Measurements from ENCODE around the gene FBXL19. TPM values are rescaled to one million over a fixed set of nuclear protein-coding genes. Genes with fewer than 3 reads are reported as not detected.
A peak's percentile ranks its signal among the peaks of the same experiment; 100 is the strongest.

The FBXL19 gene
- total and polyA plus RNA-seq, 2 of the 13 experiments (the other 11 are each of a cell fraction or from before 2014, with no cell fraction given) = 6.0 to 13.7 TPM

- no TSS peak for BruUV-seq (replicated peaks)
- ATAC-seq (no peak), FAIRE-seq (no peak), DNase-seq (ENCODE audit: low spot score) (no peak)
- in situ Hi-C loops (cut with HindIII; ENCODE audit: extremely low pct_ligation_motif_present, low pct_unique_long_range_greater_than_20kb) = no loop called here
- POLR2A ChIA-PET = no interaction called here
- H3K4me2 ChIP-seq (ENCODE audit: low read depth, low read length) = no peak overlapping the region
- no peak overlapping the region for H3K4me3 ChIP-seq (replicated peaks in 1 of 3; ENCODE audit: insufficient read depth in 1 of 3, low read depth in 2 of 3, low read length in 3 of 3)
- no peaks in the 10 kb centered on the region for H3K36me3 ChIP-seq (replicated peaks in 1 of 2; ENCODE audit: control insufficient read depth in 1 of 2, insufficient read depth in 2 of 2, low read length in 2 of 2)
- H3K9ac ChIP-seq (ENCODE audit: insufficient read depth, low read depth, low read length) = no peak overlapping the region
- intact Hi-C loops (cut with micrococcal nuclease; ENCODE audit: unreplicated experiment) = no loop called here
- peaks cover 23% of the 10 kb centered on the region for H3K4me1 ChIP-seq (ENCODE audit: insufficient read depth, low read length)
- no peaks in the 10 kb centered on the region for H3K9me3 ChIP-seq (ENCODE audit: low read length)
- no peak overlapping the region for H3K27ac ChIP-seq (ENCODE audit: extremely low read length, insufficient read depth, low read length)
- no peaks in the 10 kb centered on the region for H4K20me1 ChIP-seq (ENCODE audit: insufficient read depth, low read length)
- peaks cover 2 to 19% of the 10 kb centered on the region in 2 experiments; a peak in 4 of 5 replicates for H3K27me3 ChIP-seq (ENCODE audit: control insufficient read depth in 1 of 2, insufficient read depth in 2 of 2, low read length in 2 of 2)
- CTCF ChIA-PET (ENCODE audit: low intra/inter-chr PET ratio, low total read pairs) = no interaction called here
- H3K79me2 ChIP-seq (ENCODE audit: insufficient read depth, low read length) = no peaks in the 10 kb centered on the region
- H2AFZ ChIP-seq (ENCODE audit: low read length) = no peak overlapping the region
- 20% methylated on average over 16 of the region's 18 CpGs for WGBS (ENCODE audit: low lambda C conversion rate)
- TF ChIP-seq ZBTB43 (CRISPR knock-in tag; conservative IDR thresholded peaks at IDR 0.05) = no peak
- TF ChIP-seq ZFY (CRISPR knock-in tag; IDR thresholded peaks at IDR 0.05) = no peak
- TF ChIP-seq, protein P1, sequence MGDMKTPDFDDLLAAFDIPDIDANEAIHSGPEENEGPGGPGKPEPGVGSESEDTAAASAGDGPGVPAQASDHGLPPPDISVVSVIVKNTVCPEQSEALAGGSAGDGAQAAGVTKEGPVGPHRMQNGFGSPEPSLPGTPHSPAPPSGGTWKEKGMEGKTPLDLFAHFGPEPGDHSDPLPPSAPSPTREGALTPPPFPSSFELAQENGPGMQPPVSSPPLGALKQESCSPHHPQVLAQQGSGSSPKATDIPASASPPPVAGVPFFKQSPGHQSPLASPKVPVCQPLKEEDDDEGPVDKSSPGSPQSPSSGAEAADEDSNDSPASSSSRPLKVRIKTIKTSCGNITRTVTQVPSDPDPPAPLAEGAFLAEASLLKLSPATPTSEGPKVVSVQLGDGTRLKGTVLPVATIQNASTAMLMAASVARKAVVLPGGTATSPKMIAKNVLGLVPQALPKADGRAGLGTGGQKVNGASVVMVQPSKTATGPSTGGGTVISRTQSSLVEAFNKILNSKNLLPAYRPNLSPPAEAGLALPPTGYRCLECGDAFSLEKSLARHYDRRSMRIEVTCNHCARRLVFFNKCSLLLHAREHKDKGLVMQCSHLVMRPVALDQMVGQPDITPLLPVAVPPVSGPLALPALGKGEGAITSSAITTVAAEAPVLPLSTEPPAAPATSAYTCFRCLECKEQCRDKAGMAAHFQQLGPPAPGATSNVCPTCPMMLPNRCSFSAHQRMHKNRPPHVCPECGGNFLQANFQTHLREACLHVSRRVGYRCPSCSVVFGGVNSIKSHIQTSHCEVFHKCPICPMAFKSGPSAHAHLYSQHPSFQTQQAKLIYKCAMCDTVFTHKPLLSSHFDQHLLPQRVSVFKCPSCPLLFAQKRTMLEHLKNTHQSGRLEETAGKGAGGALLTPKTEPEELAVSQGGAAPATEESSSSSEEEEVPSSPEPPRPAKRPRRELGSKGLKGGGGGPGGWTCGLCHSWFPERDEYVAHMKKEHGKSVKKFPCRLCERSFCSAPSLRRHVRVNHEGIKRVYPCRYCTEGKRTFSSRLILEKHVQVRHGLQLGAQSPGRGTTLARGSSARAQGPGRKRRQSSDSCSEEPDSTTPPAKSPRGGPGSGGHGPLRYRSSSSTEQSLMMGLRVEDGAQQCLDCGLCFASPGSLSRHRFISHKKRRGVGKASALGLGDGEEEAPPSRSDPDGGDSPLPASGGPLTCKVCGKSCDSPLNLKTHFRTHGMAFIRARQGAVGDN (CRISPR knock-in tag; IDR thresholded peaks at IDR 0.05) = peak; percentile 30
- TF ChIP-seq, protein P2, sequence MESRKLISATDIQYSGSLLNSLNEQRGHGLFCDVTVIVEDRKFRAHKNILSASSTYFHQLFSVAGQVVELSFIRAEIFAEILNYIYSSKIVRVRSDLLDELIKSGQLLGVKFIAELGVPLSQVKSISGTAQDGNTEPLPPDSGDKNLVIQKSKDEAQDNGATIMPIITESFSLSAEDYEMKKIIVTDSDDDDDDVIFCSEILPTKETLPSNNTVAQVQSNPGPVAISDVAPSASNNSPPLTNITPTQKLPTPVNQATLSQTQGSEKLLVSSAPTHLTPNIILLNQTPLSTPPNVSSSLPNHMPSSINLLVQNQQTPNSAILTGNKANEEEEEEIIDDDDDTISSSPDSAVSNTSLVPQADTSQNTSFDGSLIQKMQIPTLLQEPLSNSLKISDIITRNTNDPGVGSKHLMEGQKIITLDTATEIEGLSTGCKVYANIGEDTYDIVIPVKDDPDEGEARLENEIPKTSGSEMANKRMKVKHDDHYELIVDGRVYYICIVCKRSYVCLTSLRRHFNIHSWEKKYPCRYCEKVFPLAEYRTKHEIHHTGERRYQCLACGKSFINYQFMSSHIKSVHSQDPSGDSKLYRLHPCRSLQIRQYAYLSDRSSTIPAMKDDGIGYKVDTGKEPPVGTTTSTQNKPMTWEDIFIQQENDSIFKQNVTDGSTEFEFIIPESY (CRISPR knock-in tag; IDR thresholded peaks at IDR 0.05) = no peak
- TF ChIP-seq, protein P3, sequence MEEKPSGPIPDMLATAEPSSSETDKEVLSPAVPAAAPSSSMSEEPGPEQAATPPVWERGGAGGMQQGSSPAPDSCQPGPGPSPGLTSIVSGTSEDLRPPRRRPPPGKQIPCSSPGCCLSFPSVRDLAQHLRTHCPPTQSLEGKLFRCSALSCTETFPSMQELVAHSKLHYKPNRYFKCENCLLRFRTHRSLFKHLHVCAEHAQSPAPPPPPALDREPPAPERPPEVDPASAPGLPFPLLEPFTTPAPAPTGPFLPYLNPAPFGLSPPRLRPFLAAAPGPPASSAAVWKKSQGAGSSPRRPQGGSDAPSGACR (CRISPR knock-in tag; IDR thresholded peaks at IDR 0.05) = no peak
- TF ChIP-seq, protein P4, sequence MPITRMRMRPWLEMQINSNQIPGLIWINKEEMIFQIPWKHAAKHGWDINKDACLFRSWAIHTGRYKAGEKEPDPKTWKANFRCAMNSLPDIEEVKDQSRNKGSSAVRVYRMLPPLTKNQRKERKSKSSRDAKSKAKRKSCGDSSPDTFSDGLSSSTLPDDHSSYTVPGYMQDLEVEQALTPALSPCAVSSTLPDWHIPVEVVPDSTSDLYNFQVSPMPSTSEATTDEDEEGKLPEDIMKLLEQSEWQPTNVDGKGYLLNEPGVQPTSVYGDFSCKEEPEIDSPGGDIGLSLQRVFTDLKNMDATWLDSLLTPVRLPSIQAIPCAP (CRISPR knock-in tag; IDR thresholded peaks at IDR 0.05; ENCODE audit: low read depth) = no peak
- TF ChIP-seq, protein P5, sequence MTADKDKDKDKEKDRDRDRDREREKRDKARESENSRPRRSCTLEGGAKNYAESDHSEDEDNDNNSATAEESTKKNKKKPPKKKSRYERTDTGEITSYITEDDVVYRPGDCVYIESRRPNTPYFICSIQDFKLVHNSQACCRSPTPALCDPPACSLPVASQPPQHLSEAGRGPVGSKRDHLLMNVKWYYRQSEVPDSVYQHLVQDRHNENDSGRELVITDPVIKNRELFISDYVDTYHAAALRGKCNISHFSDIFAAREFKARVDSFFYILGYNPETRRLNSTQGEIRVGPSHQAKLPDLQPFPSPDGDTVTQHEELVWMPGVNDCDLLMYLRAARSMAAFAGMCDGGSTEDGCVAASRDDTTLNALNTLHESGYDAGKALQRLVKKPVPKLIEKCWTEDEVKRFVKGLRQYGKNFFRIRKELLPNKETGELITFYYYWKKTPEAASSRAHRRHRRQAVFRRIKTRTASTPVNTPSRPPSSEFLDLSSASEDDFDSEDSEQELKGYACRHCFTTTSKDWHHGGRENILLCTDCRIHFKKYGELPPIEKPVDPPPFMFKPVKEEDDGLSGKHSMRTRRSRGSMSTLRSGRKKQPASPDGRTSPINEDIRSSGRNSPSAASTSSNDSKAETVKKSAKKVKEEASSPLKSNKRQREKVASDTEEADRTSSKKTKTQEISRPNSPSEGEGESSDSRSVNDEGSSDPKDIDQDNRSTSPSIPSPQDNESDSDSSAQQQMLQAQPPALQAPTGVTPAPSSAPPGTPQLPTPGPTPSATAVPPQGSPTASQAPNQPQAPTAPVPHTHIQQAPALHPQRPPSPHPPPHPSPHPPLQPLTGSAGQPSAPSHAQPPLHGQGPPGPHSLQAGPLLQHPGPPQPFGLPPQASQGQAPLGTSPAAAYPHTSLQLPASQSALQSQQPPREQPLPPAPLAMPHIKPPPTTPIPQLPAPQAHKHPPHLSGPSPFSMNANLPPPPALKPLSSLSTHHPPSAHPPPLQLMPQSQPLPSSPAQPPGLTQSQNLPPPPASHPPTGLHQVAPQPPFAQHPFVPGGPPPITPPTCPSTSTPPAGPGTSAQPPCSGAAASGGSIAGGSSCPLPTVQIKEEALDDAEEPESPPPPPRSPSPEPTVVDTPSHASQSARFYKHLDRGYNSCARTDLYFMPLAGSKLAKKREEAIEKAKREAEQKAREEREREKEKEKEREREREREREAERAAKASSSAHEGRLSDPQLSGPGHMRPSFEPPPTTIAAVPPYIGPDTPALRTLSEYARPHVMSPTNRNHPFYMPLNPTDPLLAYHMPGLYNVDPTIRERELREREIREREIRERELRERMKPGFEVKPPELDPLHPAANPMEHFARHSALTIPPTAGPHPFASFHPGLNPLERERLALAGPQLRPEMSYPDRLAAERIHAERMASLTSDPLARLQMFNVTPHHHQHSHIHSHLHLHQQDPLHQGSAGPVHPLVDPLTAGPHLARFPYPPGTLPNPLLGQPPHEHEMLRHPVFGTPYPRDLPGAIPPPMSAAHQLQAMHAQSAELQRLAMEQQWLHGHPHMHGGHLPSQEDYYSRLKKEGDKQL (CRISPR knock-in tag; IDR thresholded peaks at IDR 0.05; ENCODE audit: low read depth) = no peak
- TF ChIP-seq ZNF205 (CRISPR knock-in tag; IDR thresholded peaks at IDR 0.05) = no peak
Measured at GRCh38 chr16:30910427-30911029, 12.8 kb upstream of the FBXL19 start.

Data from HepG2 (cell line).